Type B pancreatic cell (in vitro differentiated cells): ENCODE results near the gene PPFIA1. TPM values are rescaled to one million over a fixed set of nuclear protein-coding genes. Genes with fewer than 3 reads are reported as not detected.

ENCODE experiments used
- DNase-seq: peaks from one replicate; pipeline ENCODE4 v3.0.0; 2021; ENCODE audit warnings: mixed read lengths; ENCODE audit not compliant: unreplicated experiment; ENCODE audit errors: extremely low spot score
- H3K27ac Mint-ChIP-seq: 2 replicates; pipeline ENCODE4 v1.8.0; 2021; ENCODE audit warnings: mild to moderate bottlenecking, mixed read lengths
- H3K27me3 Mint-ChIP-seq: 2 replicates; pipeline ENCODE4 v1.8.0; 2021; ENCODE audit warnings: mixed read lengths
- H3K36me3 Mint-ChIP-seq: 2 replicates; pipeline ENCODE4 v1.8.0; 2021; ENCODE audit warnings: mixed read lengths
- H3K4me1 Mint-ChIP-seq: one replicate; pipeline ENCODE4 v1.8.0; 2021; ENCODE audit warnings: mixed read lengths; ENCODE audit not compliant: unreplicated experiment
- H3K4me3 Mint-ChIP-seq: 2 replicates; pipeline ENCODE4 v1.8.0; 2021; ENCODE audit warnings: mild to moderate bottlenecking, mixed read lengths
- H3K9me3 Mint-ChIP-seq: 2 replicates; pipeline ENCODE4 v1.8.0; 2021; ENCODE audit warnings: mixed read lengths
- total RNA-seq: library from RNA; stranded (reverse); gene quantifications from 2 replicates; pipeline ENCODE4 v1.2.1, GENCODE V29; 2021; ENCODE audit warnings: low replicate concordance
- TF ChIP-seq, protein P1 (sequence below): fragments of 200-600 bp; sonication (generic); conservative IDR thresholded peaks from 2 replicates; pipeline ENCODE4 v1.5.0; 2021; ENCODE audit warnings: antibody characterized with exemption, mild to moderate bottlenecking

PPFIA1 gene
- total RNA-seq, 1 donor from 2014 or later = 57.0 TPM

DNA sequence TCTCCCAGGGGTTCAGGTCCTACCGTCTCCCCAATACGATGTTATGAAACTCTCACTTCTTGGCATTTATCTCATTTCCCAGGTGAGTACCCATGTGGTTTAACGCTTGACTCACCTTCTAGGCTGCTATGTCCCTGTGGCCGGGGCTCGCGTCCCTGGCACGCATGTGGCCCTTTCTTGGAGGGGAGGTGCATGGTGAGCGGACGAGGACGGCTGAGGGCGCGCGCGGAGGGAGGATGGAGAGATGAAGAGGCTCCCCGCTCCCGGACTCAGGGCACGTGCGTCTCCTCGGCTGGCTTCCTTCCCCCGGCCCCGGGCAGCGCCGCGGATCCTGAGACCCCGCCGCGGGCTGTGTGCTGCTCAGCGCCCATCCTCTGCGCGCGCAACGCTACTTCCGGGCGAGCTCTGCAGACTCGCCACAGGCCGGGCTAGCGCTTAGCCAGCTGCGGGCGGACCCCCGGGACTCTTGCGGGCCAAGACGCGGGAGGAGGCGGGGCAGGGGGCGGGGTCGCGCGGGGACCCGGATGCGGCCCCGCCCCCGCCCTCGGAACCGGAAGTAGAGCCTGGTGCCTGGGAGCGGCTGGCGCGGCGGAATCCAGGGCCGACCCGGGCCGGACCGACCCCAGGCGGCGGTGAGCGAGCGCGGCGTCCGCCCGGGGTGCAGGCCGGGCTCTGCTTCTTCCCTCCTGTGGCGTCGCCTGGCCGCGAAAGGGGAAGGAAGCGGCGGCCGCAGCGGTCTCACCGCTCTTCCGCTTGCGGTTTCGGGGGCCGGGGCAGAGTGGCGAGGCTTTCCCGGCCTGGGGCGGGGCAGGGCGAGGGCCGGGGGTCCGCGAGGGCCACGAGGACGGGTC is 127.7 kb downstream of the PPFIA1 start, which contains the start of gene CTTN:
Gene CTTN (plus strand): TSS at position 547 of the 851 bp plus-strand sequence. CDS start 8,769 bp downstream, outside the sequence.
- TF ChIP-seq, protein P1, sequence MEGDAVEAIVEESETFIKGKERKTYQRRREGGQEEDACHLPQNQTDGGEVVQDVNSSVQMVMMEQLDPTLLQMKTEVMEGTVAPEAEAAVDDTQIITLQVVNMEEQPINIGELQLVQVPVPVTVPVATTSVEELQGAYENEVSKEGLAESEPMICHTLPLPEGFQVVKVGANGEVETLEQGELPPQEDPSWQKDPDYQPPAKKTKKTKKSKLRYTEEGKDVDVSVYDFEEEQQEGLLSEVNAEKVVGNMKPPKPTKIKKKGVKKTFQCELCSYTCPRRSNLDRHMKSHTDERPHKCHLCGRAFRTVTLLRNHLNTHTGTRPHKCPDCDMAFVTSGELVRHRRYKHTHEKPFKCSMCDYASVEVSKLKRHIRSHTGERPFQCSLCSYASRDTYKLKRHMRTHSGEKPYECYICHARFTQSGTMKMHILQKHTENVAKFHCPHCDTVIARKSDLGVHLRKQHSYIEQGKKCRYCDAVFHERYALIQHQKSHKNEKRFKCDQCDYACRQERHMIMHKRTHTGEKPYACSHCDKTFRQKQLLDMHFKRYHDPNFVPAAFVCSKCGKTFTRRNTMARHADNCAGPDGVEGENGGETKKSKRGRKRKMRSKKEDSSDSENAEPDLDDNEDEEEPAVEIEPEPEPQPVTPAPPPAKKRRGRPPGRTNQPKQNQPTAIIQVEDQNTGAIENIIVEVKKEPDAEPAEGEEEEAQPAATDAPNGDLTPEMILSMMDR = no peak

DNA sequence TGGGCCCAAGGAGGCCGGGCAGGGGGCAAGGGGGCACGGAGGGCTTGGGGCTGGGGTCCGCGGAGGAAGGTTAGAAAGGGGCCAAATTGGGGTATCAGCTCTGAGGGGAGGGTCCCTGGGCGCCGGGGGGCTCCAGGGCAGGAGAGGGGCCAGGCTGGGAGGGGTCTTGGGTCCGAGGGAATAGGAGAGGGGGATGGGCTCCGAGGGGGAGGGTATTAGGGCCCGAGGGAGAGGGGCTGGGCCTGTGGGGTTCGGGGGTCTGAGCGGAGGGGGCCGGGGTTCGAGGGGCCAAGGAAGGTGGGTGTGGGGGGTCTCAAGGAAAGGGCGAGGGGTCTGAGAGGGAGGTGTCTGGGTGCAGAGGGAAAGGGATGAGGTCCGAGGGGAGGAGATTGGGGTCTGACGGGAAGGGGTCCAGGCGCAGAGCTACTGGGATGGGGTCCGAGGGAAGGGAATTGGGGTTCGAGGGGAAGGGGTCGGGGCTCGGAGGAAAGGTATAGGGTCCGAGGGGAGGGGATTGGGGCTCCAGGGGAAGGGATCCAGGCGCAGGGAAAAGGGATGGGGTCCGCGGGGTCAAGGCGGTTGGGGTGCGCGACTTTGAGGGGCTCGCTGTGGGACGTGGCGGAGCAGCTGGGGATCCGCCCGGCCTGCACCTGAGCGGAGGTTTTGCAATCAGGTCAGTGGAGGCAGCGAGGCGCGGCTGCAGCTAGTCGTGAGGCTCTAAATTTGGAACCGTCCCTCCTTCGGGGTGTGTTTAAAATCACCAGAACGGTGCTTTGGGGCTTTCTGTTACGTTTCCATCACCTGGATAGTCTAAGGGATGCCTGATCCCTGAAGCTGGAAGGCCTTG is 128.6 kb downstream of the PPFIA1 start:
- H3K4me1 Mint-ChIP-seq = peaks cover 21% of the 10 kb centered on the region
- no peak for DNase-seq
- H3K27me3 Mint-ChIP-seq = no peaks in the 10 kb centered on the region
- TF ChIP-seq, protein P1 = no peak
- no peaks in the 10 kb centered on the region for H3K9me3 Mint-ChIP-seq
- peak overlapping the region; percentile 93 for H3K27ac Mint-ChIP-seq
- H3K4me3 Mint-ChIP-seq = peak overlapping the region; percentile 88
- peaks cover 10% of the 10 kb centered on the region for H3K36me3 Mint-ChIP-seq

More for the DNA sequence above, 127.7 kb downstream of the PPFIA1 start, which contains the start of gene CTTN:
- Mint-ChIP-seq H3K27me3 (no peaks in the 10 kb centered on the region), H3K9me3 (no peaks in the 10 kb centered on the region), H3K36me3 (peaks cover 18% of the 10 kb centered on the region), H3K4me1 (peaks cover 21% of the 10 kb centered on the region), H3K27ac (peak within 1 kb of the TSS; percentile 93), H3K4me3 (peak within 1 kb of the TSS; percentile 97)
- peak; percentile 90 for DNase-seq

DNA sequence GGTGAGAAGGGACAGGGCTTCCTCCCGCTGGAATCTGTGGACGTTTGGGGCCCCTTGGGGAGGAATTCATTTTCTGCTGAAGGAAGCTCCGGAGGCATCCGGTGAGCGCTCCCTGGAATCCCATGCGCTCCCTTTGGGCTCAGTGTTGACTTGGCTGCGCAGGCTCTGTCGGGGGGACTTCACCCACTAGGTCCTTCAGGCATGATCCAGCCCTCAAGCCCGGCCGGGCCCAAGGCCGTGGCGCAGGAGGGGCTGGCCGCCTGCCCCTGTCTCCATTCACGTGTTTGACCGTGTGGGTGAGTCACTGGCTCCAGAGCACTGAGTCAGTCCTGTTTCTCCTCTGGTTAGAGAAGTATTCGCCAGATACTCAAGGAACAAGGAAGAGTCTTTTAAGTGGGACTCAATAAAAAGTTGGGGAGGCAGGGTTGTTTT is 129.2 kb downstream of the PPFIA1 start:
- Mint-ChIP-seq H3K9me3 (no peaks in the 10 kb centered on the region), H3K36me3 (peaks cover 10% of the 10 kb centered on the region), H3K4me3 (peak overlapping the region; percentile 88), H3K4me1 (peaks cover 21% of the 10 kb centered on the region), H3K27me3 (no peaks in the 10 kb centered on the region), H3K27ac (peak overlapping the region; percentile 93)
- no peak for DNase-seq
- TF ChIP-seq, protein P1 = no peak

DNA sequence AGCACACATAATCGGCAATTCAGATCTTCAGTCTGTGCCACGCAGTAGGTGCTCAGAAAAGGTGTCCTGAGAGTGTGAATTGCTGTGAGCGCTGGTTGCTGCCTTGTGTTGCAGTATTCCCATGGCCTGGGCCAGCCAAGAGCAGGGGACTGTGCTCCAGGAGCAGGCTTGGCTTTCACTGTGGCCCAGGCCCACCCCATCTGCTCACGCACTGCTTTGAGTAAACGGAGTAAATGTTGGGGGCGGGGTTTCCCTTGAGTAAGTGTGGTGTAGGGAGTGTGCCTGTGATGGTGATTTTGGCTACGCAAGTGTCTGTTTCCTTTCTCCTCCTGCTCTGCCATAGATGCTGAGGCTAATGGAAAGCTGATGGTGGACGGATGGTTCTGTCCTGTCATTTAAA is 130.2 kb downstream of the PPFIA1 start:
- H3K4me1 Mint-ChIP-seq = peaks cover 21% of the 10 kb centered on the region
- no peak overlapping the region for H3K27ac Mint-ChIP-seq
- H3K4me3 Mint-ChIP-seq = peak overlapping the region; percentile 58
- TF ChIP-seq, protein P1 = no peak
- DNase-seq = no peak
- H3K9me3 Mint-ChIP-seq = no peaks in the 10 kb centered on the region
- peaks cover 13% of the 10 kb centered on the region for H3K36me3 Mint-ChIP-seq
- H3K27me3 Mint-ChIP-seq = no peaks in the 10 kb centered on the region

DNA sequence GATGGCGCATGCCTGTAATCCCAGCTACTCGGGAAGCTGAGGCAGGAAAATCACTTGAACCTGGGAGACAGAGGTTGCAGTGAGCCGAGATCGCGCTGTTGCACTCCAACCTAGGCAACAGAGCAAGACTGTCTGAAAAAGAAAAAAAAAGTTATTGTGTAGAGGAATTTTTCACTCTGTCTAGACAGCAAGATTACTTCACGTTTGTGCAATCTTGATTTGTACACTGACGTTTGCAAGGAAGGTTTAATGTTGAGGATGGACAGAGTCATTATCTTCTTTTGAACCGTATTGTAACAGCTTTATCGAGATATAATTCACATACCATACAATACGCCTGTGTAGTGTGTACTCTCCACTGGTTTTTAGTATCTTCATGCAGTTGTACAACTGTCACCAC is 131.5 kb downstream of the PPFIA1 start:
- peaks cover 20% of the 10 kb centered on the region for H3K4me1 Mint-ChIP-seq
- no peaks in the 10 kb centered on the region for H3K9me3 Mint-ChIP-seq
- DNase-seq = no peak
- no peaks in the 10 kb centered on the region for H3K27me3 Mint-ChIP-seq
- H3K27ac Mint-ChIP-seq = peak overlapping the region; percentile 67
- TF ChIP-seq, protein P1 = no peak
- H3K36me3 Mint-ChIP-seq = peaks cover 13% of the 10 kb centered on the region
- peak overlapping the region; percentile 58 for H3K4me3 Mint-ChIP-seq
